Fibroblast of villous mesenchyme (primary cell): ENCODE measurements around the gene KCNK6. TPM values are rescaled to one million over a fixed set of nuclear protein-coding genes. Genes with fewer than 3 reads are reported as not detected.

Experiments
- DNase-seq: peaks from one replicate; pipeline ENCODE4 v3.0.0-alpha.2; 2010; ENCODE audit warnings: low read depth
- H3K4me3 ChIP-seq: 2 replicates; pipeline ENCODE4 v1.5.1; 2011; ENCODE audit warnings: low read depth, mild to moderate bottlenecking, low read length
- total RNA-seq: library from RNA; depleted of rRNA; stranded (reverse); fragments of >200 nt; gene quantifications from 2 replicates; pipeline ENCODE4 v1.2.3, GENCODE V29; 2012
- TF ChIP-seq, protein P1 (sequence below): IDR thresholded peaks from 2 replicates; pipeline ENCODE4 v1.5.1; 2012; ENCODE audit warnings: low read depth, mild to moderate bottlenecking, low read length; ENCODE audit not compliant: insufficient read depth

Gene KCNK6
- total RNA-seq, 1 donor, result 8.6 TPM

DNA sequence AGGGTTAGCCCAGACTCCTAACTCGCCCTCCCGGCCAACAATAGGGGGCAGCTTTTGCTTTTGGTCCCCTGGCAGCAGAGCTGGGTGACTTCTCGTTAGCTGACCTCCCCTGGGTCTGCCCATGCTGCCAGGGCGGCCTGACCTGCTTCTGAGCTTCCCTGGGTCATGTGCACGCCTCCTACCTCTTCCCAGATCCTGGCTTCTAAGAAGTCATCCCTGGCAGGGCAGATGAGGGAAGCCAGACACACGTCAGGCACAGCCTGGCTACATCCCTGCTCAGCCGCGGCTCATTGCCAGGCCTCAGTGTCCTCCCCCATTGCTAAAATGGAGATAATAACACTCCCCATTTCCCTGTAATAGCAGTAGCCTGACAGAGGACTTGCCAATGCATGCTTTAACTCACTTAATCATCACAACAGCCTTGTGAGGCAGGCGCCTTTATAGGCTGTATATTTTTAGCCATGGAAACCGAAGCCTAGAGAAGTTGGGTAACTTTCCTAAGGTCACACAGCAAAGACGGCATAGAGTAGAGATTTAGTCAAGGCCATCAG lies 2.1 kb downstream of the KCNK6 start:
- TF ChIP-seq, protein P1, sequence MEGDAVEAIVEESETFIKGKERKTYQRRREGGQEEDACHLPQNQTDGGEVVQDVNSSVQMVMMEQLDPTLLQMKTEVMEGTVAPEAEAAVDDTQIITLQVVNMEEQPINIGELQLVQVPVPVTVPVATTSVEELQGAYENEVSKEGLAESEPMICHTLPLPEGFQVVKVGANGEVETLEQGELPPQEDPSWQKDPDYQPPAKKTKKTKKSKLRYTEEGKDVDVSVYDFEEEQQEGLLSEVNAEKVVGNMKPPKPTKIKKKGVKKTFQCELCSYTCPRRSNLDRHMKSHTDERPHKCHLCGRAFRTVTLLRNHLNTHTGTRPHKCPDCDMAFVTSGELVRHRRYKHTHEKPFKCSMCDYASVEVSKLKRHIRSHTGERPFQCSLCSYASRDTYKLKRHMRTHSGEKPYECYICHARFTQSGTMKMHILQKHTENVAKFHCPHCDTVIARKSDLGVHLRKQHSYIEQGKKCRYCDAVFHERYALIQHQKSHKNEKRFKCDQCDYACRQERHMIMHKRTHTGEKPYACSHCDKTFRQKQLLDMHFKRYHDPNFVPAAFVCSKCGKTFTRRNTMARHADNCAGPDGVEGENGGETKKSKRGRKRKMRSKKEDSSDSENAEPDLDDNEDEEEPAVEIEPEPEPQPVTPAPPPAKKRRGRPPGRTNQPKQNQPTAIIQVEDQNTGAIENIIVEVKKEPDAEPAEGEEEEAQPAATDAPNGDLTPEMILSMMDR, result no peak
- H3K4me3 ChIP-seq, result peak overlapping the region; percentile 73
- DNase-seq, result peak; percentile 90

DNA sequence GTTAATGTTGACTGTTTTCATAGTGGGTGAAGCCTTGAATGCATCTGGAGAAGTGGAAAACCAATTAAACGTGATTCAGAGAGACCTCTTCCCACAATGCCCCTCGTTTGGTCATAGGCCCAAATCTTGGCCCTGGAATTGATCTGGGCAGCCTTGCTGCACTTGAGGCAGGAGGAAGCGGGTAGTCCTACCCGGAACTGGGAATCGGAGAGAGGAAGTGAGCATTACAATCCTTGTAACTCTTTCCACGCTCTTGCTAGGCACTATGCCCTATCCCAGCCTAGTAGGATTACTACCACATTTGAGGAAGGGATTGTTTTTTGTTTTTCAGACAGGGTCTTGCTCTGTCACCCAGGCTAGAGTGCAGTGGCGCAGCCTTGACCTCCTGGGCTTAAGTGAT lies 3.6 kb downstream of the KCNK6 start:
- DNase-seq, result no peak
- TF ChIP-seq, protein P1, result no peak
- no peak overlapping the region for H3K4me3 ChIP-seq

- TF ChIP-seq, protein P1, result no peak
- no peak for DNase-seq
- H3K4me3 ChIP-seq, result no peak overlapping the region
Observed at GRCh38 chr19:38324431-38324830, 4.8 kb downstream of the KCNK6 start.

DNA sequence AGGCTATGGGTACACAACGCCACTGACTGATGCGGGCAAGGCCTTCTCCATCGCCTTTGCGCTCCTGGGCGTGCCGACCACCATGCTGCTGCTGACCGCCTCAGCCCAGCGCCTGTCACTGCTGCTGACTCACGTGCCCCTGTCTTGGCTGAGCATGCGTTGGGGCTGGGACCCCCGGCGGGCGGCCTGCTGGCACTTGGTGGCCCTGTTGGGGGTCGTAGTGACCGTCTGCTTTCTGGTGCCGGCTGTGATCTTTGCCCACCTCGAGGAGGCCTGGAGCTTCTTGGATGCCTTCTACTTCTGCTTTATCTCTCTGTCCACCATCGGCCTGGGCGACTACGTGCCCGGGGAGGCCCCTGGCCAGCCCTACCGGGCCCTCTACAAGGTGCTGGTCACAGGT lies 6.9 kb downstream of the KCNK6 start:
- no peak for DNase-seq
- TF ChIP-seq, protein P1, result no peak
- H3K4me3 ChIP-seq, result no peak overlapping the region

DNA sequence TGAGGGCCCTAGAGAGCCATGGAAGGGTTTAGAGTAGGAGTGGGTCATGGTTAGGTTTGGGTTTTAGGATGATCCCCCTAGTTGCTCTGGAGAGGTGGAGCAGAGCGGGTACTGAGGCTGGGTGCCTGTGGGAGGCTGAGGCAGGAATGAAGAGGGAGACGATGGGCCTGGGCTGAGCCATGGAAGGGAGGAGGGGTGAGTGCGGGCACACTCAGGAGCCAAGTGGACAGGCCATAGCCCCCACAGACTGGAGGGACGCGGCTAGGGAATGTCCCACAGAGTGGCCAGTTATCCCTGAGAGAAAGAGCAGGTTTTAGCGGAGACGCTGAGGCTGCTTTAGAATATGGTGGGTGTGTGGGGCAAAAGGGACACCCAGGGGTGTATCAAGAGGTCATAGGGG lies 10.0 kb downstream of the KCNK6 start:
- TF ChIP-seq, protein P1, result no peak
- no peak overlapping the region for H3K4me3 ChIP-seq
- no peak for DNase-seq

GRCh38 chr19:38331728-38332127 lies 12.1 kb downstream of the KCNK6 start:
- DNase-seq, result no peak
- TF ChIP-seq, protein P1, result no peak
- no peak overlapping the region for H3K4me3 ChIP-seq

DNA sequence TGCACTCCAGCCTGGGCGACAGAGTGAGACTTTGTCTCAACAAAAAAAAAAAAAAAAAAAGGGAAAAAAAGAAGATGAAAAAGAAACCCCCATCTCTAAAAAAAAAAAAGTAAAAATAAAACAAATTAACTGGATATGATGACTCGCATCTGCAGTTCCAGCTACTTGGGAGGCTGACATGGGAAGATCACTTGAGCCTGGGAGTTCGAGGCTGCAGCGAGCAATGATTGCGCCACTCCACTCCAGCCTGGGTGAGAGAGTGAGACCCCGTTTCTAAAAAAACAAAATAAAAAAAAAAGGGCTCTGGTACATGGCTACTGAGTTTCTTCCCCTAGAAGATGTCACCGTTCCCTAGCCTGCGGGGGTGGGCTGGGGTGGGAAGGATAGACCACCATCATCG lies 13.6 kb downstream of the KCNK6 start:
- TF ChIP-seq, protein P1, result no peak
- DNase-seq, result no peak
- no peak overlapping the region for H3K4me3 ChIP-seq
